ENCODE measurements around the gene TLL2.

DNA sequence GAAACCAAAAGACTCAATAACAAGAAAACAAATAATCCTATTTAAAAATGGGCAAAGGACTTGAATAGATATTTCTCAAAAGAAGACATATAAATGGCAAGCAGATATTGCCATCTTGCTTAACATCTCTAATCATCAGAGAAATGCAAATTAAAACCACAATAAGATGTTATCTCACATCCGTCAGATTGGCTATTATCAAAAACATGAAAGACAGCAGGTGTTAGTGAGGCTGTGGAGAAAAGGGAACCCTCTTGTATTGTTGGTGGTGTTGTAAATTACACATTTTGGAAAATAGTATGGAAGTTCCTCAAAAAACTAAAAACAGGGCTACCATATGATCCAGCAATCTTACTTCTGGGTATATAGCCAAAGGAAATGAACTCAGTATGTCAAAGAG is 180.6 kb downstream of the TLL2 start:
- TF ChIP-seq, protein P1, sequence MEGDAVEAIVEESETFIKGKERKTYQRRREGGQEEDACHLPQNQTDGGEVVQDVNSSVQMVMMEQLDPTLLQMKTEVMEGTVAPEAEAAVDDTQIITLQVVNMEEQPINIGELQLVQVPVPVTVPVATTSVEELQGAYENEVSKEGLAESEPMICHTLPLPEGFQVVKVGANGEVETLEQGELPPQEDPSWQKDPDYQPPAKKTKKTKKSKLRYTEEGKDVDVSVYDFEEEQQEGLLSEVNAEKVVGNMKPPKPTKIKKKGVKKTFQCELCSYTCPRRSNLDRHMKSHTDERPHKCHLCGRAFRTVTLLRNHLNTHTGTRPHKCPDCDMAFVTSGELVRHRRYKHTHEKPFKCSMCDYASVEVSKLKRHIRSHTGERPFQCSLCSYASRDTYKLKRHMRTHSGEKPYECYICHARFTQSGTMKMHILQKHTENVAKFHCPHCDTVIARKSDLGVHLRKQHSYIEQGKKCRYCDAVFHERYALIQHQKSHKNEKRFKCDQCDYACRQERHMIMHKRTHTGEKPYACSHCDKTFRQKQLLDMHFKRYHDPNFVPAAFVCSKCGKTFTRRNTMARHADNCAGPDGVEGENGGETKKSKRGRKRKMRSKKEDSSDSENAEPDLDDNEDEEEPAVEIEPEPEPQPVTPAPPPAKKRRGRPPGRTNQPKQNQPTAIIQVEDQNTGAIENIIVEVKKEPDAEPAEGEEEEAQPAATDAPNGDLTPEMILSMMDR (conservative IDR thresholded peaks at IDR 0.05; ENCODE audit: low read length) = no peak
- TF ChIP-seq EZH2phosphoT487 (IDR thresholded peaks at IDR 0.05; ENCODE audit: borderline replicate concordance) = no peak

Data from Loucy (cell line).